Right hindlimb (tissue), 1 donor: ENCODE measurements around the gene LRPAP1.

Experiments used
- DNase-seq: peaks from one replicate; pipeline ENCODE4 v3.0.0-alpha.2; 2018

Gene LRPAP1

GRCh38 chr4:3530663-3531254 is 1.5 kb downstream of the LRPAP1 start:
- DNase-seq, result peak; percentile 21

- no peak for DNase-seq
Measured at GRCh38 chr4:3530051-3530450, 2.2 kb downstream of the LRPAP1 start.

GRCh38 chr4:3529363-3529762 is 2.9 kb downstream of the LRPAP1 start:
- peak; percentile 27 for DNase-seq

- DNase-seq, result peak; percentile 6
Measured at GRCh38 chr4:3527914-3528876, 4.0 kb downstream of the LRPAP1 start.

GRCh38 chr4:3527101-3527913 is 4.9 kb downstream of the LRPAP1 start:
- peak; percentile 14 for DNase-seq

GRCh38 chr4:3526456-3526855 is 5.8 kb downstream of the LRPAP1 start:
- DNase-seq, result peak; percentile 12

GRCh38 chr4:3525532-3526430 is 6.4 kb downstream of the LRPAP1 start:
- DNase-seq, result peak; percentile 7

- DNase-seq, result no peak
Measured at GRCh38 chr4:3524920-3525319, 7.3 kb downstream of the LRPAP1 start.

- no peak for DNase-seq
Measured at GRCh38 chr4:3524349-3524748, 7.9 kb downstream of the LRPAP1 start.

- no peak for DNase-seq
Measured at GRCh38 chr4:3523628-3524221, 8.5 kb downstream of the LRPAP1 start.

- DNase-seq, result no peak
Measured at GRCh38 chr4:3523146-3523627, 9.0 kb downstream of the LRPAP1 start.

- DNase-seq, result no peak
Measured at GRCh38 chr4:3522651-3523050, 9.6 kb downstream of the LRPAP1 start.

- no peak for DNase-seq
Measured at GRCh38 chr4:3522326-3522640, 9.9 kb downstream of the LRPAP1 start.

- DNase-seq, result no peak
Measured at GRCh38 chr4:3521621-3522325, 10.4 kb downstream of the LRPAP1 start.

- no peak for DNase-seq
Measured at GRCh38 chr4:3520796-3521600, 11.2 kb downstream of the LRPAP1 start.

- peak; percentile 69 for DNase-seq
Measured at GRCh38 chr4:3520276-3520675, 11.9 kb downstream of the LRPAP1 start.

- DNase-seq, result no peak
Measured at GRCh38 chr4:3519468-3520264, 12.6 kb downstream of the LRPAP1 start.

GRCh38 chr4:3518941-3519340 is 13.3 kb downstream of the LRPAP1 start:
- DNase-seq, result no peak

GRCh38 chr4:3518511-3518880 is 13.7 kb downstream of the LRPAP1 start:
- DNase-seq, result no peak
